ENCODE measurements around the gene NACAD. TPM values are rescaled to one million over a fixed set of nuclear protein-coding genes. Genes with fewer than 3 reads are reported as not detected.

Gene NACAD
- total RNA-seq, 6 donors from 2014 or later, result 1.0 to 4.3 (median 2.3) TPM

DNA sequence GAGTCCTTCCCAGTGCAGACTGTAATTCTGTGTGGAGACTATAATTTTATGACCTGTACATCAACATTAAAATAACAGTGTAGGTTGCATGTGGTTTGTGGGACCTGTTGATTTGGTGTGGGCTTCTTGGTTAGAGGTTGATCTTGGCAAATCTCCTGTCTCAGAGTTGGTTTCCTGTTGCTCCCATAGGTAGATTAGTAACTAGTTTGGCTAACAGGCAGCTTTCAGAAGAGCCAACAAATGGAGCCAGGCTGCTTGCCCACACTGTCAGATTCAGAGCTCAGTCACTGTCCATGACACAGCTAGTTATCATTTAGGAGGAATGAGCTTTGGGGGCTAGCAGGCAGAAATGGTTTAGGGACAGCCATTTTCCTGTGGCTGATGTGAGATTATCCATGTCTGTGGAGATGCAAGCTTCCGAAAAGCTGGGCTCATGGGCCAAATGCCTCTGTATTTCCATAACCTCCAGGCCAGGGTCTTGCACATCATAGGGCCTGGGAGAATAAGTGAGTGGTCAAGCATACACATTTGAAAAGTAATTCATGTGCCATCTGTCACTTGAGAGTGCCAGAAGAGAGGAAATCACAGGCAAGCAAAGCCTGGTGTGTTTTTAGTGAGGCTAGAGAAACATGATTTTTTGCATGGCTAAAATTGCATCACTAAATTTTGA lies 55.4 kb downstream of the NACAD start:
- ATAC-seq (ENCODE audit: low FRiP score in 2 of 2) (no peak), DNase-seq (no peak)
- Histone ChIP-seq H3K27ac (no peak overlapping the region), H3K9me3 (no peaks in the 10 kb centered on the region), H3K36me3 (peaks cover 0 to 9% (median 2%) of the 10 kb centered on the region in 4 donors), H3K4me3 (no peak overlapping the region), H3K27me3 (no peaks in the 10 kb centered on the region), H3K4me1 (peaks cover 0 to 30% (median 16%) of the 10 kb centered on the region in 4 donors)
- 71 to 85% methylated on average over 1 of the region's 1 CpG for WGBS, 2 donors
- TF ChIP-seq, protein P1, sequence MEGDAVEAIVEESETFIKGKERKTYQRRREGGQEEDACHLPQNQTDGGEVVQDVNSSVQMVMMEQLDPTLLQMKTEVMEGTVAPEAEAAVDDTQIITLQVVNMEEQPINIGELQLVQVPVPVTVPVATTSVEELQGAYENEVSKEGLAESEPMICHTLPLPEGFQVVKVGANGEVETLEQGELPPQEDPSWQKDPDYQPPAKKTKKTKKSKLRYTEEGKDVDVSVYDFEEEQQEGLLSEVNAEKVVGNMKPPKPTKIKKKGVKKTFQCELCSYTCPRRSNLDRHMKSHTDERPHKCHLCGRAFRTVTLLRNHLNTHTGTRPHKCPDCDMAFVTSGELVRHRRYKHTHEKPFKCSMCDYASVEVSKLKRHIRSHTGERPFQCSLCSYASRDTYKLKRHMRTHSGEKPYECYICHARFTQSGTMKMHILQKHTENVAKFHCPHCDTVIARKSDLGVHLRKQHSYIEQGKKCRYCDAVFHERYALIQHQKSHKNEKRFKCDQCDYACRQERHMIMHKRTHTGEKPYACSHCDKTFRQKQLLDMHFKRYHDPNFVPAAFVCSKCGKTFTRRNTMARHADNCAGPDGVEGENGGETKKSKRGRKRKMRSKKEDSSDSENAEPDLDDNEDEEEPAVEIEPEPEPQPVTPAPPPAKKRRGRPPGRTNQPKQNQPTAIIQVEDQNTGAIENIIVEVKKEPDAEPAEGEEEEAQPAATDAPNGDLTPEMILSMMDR (IDR thresholded peaks at IDR 0.05), result no peak
- TF ChIP-seq POLR2A (IDR thresholded peaks at IDR 0.05) (no peak), EP300 (IDR thresholded peaks at IDR 0.05) (no peak), POLR2AphosphoS5 (IDR thresholded peaks at IDR 0.05) (no peak)

DNA sequence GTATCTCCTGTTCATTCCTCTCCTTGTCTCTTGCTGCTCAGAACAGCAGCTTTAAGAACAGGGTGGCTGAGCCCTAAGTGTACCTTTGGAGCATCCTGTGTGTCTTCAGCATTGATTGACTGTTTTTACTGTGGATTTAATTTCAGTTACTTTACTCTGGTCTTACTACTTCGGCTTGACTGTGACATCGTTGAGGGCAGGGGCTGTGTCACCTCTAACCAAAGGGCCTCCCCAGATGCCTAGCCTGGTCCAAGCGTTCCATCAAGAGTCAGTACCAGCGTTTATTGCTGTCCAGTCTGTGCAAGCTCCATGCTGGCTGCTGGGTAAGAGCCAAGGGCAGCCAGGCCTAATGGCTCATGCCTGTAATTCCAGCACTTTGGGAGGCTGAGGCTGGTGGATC lies 56.3 kb downstream of the NACAD start:
- DNase-seq, result no peak

DNA sequence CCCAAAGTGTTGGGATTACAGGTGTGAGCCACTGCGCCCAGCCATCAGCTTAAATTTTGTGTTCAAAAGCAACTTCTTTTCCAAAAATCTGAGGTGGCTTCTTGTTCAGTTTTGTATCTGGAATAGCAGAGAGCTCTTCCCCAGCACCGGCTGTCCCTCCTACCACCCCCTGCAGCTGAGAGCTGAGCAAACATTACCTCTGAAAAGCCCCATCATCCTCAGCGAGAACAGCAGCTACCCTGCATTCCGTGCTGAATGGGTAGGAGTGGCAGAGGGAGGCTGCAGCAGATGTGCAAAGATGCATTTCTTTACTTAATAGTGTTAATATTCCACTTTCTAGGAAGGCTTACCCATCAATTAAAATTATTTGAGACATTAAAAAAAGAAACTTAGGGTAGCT lies 56.9 kb downstream of the NACAD start:
- 61 to 87% methylated on average over 4 of the region's 4 CpGs for WGBS, 2 donors
- H3K9me3 ChIP-seq, result no peaks in the 10 kb centered on the region
- peaks cover 0 to 27% (median 16%) of the 10 kb centered on the region in 4 donors for H3K4me1 ChIP-seq
- TF ChIP-seq EP300 (IDR thresholded peaks at IDR 0.05) (no peak), POLR2A (IDR thresholded peaks at IDR 0.05) (no peak), POLR2AphosphoS5 (IDR thresholded peaks at IDR 0.05) (no peak)
- TF ChIP-seq, protein P1 (IDR thresholded peaks at IDR 0.05), result no peak
- no peaks in the 10 kb centered on the region for H3K27me3 ChIP-seq
- H3K27ac ChIP-seq, result no peak overlapping the region
- DNase-seq, result no peak
- no peak overlapping the region for H3K4me3 ChIP-seq
- peaks cover 0 to 16% (median 2%) of the 10 kb centered on the region in 4 donors for H3K36me3 ChIP-seq
- no peak for ATAC-seq (ENCODE audit: low FRiP score in 2 of 2)

More for the DNA sequence above, 56.3 kb downstream of the NACAD start:
- Histone ChIP-seq H3K27ac (no peak overlapping the region), H3K4me1 (peaks cover 0 to 30% (median 16%) of the 10 kb centered on the region in 4 donors), H3K36me3 (peaks cover 0 to 16% (median 2%) of the 10 kb centered on the region in 4 donors), H3K4me3 (no peak overlapping the region), H3K27me3 (no peaks in the 10 kb centered on the region), H3K9me3 (no peaks in the 10 kb centered on the region)
- no peak for ATAC-seq (ENCODE audit: low FRiP score in 2 of 2)
- TF ChIP-seq EP300 (IDR thresholded peaks at IDR 0.05), result no peak
- TF ChIP-seq POLR2AphosphoS5 (IDR thresholded peaks at IDR 0.05), result no peak
- TF ChIP-seq, protein P1 (IDR thresholded peaks at IDR 0.05), result no peak
- whole genome bisulfite sequencing, 2 donors, result 90 to 96% methylated on average over 3 to 4 of the region's 4 CpGs

Small RNA genes within 50 kb of the gene (small RNA-seq; reads per million reads assigned to genes)
- 0.86 to 3.4 (median 1.3) reads per million in 4 donors for gene SNORA5A
- gene SNORA5B, result 0 reads per million in 4 donors
- gene SNORA5C, result 55.7 to 106 (median 81.0) reads per million in 4 donors

Other genes starting within 250 kb of the NACAD start
- 100 to 1,000 TPM in 4 of 6 donors, 10 to 100 TPM in 2; 46.1 to 151 (median 133) TPM for gene H2AZ2, start 240.9 kb downstream of the NACAD start, total RNA-seq
- 10 to 100 TPM; 15.0 to 38.2 (median 21.7) TPM for gene PURB, start 203.4 kb downstream of the NACAD start, total RNA-seq
- 10 to 100 TPM; 19.7 to 51.3 (median 38.0) TPM for gene MYO1G, start 110.0 kb downstream of the NACAD start, total RNA-seq
- gene CCM2, start 88.8 kb downstream of the NACAD start, total RNA-seq, result 10 to 100 TPM; 30.9 to 63.9 (median 46.8) TPM
- 10 to 100 TPM; 24.2 to 92.2 (median 54.6) TPM for gene TBRG4, start 22.7 kb upstream of the NACAD start, total RNA-seq
- 100 to 1,000 TPM in 3 of 6 donors, 10 to 100 TPM in 3; 33.5 to 306 (median 88.1) TPM for gene RAMP3, start 68.8 kb upstream of the NACAD start, total RNA-seq